ENCODE measurements around the gene DEPP1.

DEPP1 gene

DNA sequence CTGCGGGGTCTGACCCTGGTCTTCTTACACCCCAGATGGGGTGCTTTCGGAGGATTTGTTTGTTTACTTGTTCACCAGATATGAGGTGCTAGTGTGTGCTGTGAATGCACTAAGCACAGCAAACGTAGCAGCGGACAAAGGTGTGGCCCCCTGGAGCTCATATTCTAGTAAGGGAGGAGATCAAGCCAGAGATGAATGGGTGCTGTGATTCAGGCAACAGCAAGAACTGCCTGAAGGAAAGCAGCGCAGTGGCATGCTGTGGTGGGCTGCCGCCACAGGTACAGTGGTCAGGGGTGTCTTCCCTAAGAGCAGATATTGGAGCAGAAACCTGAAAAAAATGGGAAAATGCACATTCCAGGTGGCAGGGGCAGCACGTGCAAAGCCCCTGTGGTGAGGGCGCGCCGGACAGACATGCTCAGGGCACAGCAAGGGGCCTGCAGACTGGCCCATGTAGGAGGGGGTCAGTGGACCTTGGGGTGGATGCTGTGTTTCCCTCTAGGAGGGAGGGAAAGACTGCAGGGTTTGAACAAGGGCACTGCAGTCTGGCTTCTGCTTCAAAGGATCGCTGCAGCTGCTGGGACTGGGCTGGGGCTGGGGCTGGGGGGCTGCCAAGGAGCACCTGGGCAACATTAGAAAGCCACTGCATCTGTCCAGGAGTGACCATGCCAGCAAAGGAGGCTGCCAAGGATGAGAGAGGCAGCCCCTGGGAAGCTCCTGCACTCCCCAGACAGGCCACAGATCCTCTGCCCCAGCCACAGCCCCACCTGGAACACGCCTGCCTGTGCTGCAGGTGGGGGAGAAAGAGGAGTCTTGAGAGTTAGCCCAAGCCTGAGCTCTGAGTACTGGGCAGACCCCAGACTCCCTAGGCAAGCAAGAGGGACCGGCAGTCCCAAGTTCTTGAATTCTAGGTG, 927 bp upstream of the DEPP1 start:
- no peak for DNase-seq (ENCODE audit: low spot score)

- DNase-seq (ENCODE audit: low spot score): no peak
Observed at GRCh38 chr10:44978213-44978569, 418 bp downstream of the DEPP1 start.

GRCh38 chr10:44977287-44978212, 1.1 kb downstream of the DEPP1 start:
- DNase-seq (ENCODE audit: low spot score): no peak

DNA sequence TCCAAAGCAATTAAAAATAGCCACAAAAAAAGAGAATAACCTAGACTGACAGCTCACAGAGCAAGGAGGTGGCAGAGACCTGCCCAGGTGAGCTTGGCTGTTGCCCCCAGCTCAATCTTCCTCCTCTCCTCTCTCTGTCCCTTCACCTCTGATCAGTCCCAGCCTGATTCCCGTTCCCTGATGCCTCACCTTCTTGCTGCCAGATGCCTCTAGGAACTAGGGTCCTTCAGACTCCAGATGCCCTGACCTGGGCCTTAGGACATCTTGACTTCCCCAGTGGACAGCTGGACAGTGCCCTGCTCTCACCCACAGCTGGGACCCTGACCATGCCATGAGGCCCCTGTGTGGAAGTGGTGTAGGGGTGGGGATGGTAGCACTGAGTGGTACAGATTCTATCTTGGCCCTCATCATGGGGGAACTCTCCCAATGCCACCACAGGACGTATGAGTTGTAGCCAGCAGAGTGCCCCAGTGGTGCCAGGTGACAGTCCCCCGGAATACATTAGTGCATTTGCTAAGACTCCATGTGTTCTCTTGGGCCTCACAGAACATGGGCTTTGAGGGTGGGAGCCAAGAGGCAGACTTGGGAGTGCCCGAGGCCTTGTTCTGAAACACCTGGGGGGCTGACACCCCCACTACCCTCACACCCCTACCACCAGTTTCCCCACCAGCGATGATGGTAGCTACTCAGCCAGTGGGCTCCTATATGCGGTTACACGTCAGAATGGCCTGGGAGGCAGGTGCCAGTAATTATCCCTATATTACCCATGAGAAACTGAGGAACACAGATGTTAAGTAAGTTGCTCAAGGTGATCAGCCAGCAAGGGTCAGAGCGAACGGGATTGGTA, 2.0 kb downstream of the DEPP1 start:
- no peak for DNase-seq (ENCODE audit: low spot score)

GRCh38 chr10:44975431-44976331, 2.9 kb downstream of the DEPP1 start:
- no peak for DNase-seq (ENCODE audit: low spot score)

DNA sequence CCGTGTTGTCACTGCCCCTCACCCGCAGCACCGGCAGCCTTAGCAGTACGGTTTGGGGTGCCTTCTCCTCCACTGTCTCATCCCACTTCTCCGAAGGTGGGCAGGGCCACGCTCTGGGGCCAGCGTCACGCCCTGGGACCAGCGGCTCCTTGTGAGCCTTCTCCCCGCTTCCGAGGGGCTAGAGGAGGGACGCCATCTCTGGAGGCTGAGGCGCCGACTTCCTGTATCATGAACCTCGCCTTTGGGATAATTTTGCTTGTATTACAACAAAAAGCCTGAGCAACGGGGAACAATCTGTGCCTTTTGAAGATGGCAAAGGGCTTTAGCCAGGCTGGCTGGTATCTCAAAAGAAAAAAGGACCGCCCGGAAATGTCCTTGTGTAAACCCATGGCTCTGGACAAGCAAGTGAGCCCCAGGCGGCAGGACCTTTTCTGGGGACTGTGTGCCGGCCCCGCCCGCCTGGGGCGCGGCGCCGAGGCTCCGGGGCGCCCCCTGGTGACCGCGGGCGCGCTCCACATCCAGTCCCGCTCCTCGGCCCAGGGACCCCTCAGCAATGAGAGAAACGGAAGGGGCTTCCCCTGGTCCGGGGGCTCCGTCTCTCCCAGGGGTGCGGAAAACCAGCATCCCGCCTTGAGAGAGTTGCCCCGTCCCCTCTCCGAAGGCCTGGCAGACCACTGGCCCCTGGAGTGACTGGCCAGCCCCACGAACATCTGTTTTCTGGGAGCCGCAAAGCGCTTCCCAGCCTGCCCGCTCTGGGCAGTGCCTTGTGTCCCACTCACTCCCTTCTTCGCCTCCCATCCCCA, 3.8 kb downstream of the DEPP1 start:
- peak; percentile 71 for DNase-seq (ENCODE audit: low spot score)

GRCh38 chr10:44974082-44974627, 4.5 kb downstream of the DEPP1 start:
- DNase-seq (ENCODE audit: low spot score): no peak

GRCh38 chr10:44973323-44974081, 5.1 kb downstream of the DEPP1 start:
- no peak for DNase-seq (ENCODE audit: low spot score)

DNA sequence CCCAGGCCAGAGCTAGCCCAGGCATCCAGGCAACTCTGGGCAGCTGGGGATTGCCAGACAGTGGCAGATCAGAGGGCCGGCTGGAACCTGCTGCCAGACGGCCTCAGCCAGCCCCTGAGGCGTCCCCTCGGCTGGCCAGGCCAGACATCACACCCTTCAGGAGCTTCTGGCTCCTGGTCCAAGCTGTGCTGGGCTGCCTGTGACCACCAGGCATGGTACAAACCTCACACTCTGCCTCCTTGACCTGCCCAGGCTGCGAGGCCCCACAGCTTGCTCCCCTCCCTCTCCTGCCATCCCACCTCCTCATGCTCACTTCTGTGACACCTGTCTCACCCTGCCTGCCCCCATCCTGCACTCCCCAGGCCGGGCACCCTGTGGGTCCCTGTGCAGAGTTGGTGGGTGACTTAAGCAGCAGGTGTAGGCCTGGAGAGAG, 5.7 kb downstream of the DEPP1 start:
- no peak for DNase-seq (ENCODE audit: low spot score)

DNA sequence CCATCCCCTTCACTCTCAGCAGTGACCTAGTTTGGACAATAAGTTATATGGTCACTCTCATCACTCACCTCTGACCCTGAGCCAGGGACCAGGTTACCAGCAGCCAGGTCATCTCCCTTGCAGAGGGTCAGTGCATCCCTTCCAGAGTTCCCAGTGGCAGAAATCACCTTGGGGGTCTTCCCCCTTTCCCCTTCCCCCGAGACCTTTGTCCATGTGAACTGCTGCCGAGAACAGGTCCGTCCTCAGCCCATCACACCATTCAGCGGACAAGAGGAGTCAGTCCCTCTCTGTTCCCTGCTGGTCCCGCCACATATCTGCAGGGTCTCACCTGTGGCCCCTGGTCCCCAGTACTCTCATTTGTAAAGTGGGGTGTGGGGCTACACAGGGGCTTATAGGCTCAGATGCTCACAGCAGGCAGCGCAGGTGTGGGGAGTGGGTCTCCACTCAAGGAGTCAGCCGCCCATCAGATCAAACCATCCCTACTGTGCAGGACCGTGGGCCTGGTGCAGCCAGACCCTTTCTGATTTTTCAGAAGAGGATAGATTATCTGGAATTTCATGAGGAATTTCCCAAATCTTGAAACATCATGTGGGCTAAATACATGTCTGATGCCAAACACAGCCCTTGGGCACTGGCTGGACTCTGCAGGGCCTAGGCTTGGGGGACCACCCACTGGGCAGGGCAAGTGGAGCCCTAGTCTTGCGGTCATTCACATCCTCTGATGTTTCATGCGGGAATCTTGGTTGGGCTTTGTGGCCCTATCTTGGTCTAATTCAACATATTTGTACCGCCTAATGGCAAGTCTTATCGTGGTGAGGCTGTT, 6.5 kb downstream of the DEPP1 start:
- DNase-seq (ENCODE audit: low spot score): no peak

DNA sequence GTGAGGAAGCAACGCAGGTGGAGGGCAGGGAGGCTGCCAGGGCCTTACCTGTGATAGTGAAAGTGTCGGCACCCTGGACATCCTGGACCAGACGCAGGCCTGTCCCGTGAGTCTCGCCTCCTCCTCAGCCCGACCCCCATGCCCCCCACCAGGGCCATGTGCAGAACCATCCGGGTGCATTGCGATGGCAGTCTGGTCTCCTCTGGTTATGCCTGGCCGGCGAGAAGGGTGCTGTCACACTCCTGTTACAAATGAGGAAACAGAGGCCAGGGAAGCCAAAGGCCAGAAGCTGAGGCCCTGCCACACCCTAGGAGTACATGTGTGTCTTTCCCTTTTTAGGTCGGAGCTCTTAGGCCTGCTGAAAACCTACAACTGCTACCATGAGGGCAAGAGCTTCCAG, 7.2 kb downstream of the DEPP1 start:
- no peak for DNase-seq (ENCODE audit: low spot score)

DNA sequence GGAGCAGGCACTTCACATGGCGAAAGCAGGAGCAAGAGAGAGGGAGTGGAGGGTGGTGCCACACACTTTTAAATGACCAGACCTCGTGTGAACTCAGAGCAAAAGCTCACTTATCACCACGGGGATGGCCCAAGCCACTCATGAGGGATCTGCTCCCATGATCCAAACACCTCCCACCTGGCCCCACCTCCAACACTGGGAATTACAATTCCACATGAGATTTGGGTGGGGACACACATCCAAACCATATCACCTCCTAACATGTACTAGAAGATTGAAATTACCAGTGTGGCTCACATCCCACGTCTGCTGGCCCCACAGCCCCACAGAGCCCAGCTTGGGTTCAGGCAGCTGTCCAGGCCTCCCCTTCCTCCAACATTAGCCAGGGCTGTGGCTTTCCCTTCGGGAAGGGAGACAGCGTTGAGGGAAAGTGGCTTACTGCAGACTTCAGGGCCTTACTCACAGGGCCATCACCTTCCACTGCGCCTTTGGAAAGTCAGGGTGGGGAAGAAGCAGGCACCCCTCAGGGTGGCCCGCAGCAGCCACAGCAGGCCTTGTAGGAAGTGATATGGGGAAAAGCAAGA, 7.7 kb downstream of the DEPP1 start:
- DNase-seq (ENCODE audit: low spot score): no peak

DNA sequence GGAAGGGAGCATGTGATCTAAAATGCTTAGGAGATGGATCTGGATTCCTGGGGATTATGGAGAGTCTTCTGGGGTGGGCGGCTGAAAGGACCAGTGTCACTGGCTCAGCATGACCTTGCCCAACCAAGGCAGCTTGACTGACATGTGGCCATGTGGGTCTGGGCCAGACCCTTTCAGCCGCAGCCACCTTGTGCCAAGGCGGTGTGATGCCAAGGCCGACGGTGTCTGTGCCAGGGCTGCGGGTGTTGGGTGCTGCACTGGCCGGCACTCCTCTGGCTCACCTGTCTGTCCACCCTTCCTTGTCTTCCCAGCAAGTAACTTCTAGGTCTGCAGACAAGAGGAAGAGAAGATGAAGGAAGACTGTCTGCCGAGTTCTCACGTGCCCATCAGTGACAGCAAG, 8.8 kb downstream of the DEPP1 start:
- no peak for DNase-seq (ENCODE audit: low spot score)

DNA sequence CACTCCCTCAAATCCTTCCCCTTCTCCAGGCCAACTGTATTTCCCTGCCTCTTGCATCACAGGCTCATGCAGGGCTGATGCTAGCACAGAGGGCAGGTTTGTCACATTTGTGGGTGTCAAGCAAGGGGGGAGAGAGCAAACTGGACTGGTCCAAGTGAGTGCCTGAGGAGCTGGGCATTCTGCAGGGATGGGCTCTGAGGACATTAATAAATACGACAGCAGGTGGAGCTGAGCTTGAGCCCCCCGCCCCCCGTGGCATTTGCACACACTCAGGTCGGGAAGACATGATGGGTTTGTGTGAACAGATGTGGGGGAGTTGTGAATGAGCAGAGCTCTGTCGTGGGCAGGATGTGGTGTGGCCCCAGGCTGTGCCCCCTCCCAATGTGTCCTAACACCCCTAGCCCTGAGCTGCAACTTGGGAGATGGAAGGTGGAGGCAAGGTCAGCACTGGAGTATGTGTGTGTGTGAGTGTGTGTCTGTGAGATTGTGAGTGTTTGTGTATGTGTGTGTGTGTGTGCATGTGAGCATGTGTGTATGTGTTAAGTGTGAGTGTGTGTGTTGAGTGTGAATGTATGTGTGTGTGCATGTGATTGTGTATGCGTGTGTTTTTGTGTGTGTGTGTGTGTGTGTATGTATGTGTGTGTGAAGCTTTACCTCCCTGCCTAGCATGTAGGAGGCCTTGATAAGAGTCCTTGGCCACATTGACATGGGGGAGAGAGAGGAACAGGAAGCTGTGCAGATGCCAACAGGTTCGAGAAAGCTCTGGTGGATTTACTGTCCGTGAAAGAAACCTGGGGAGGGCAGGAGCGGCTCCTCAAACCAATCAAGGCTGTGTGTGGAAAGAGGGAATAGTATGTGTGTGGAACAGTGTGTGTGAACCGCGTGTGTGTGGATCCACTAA, 9.9 kb downstream of the DEPP1 start:
- no peak for DNase-seq (ENCODE audit: low spot score)

DNA sequence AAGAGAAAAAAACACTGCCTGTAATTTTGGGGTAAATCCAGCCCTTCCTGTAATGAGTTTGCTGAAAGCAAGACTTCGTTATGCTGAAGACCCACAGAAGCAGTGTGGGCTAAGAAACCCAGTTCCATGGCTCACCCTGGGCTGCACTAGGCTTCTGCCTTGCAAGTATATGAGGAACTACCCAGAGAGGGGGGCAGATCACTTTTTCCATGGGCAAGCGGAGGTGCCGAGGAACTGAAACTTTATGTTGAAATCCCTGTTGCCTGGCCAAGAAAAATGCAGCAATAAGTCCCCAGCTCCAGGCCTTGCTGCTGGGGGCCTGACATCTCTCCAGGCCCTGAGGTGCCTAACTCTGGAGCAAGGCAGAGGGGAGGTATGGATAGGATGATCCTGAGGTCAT, 10.5 kb downstream of the DEPP1 start:
- DNase-seq (ENCODE audit: low spot score): no peak

DNA sequence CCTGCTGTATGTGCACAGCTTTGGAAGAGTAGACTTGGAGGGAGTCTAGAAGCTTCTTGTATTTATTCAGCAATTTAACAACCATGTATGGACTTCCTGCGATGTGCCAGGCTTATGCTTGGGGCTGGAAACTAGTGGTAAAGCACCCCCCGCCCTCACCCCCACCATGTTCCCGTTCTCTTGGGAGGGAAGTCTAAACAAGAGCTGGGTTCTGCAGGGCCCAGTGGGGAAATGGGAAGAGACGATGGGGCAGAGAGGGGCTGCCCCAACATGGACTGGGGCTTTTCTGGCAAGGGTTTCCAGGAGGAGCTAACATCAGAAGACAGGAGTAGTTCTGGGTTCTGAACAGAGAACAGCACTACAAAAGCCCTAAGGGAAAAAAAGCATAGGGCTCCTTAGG, 11.0 kb downstream of the DEPP1 start:
- no peak for DNase-seq (ENCODE audit: low spot score)
